ENCODE data around the gene INTS1. TPM values are rescaled to one million over a fixed set of nuclear protein-coding genes. Genes with fewer than 3 reads are reported as not detected.

The INTS1 gene
- total and polyA plus RNA-seq, 10 of the 15 experiments (the other 5 are each of a cell fraction or from before 2014, with no cell fraction given) = 0.52 to 89.0 (median 15.1) TPM

DNA sequence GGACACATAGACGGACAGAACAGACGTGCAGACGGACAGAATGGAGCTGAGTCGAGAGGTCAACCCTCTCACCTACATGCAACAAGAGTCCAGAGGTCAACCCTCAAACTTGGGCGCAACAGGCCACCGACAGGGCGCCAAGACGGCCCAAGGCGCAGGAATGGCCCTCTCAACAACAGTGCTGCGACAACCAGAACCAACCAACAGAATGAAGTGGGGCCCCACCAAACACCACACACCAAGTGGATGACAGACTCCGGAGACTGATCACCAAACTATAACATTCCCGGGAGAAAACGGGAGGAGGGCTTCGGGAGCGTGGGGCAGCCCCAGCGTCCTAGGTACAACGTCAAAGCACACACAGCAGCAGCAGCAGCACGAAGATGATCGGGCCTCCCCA is 13.4 kb downstream of the INTS1 start:
- TF ChIP-seq GABPA (IDR thresholded peaks at IDR 0.05; ENCODE audit: low read depth) (no peak), BCLAF1 (IDR thresholded peaks at IDR 0.05) (no peak), TCF12 (IDR thresholded peaks at IDR 0.05; ENCODE audit: low read depth, low read length) (no peak), CEBPB (IDR thresholded peaks at IDR 0.05; ENCODE audit: borderline replicate concordance in 1 of 2, low read depth in 2 of 2, low read length in 2 of 2) (no peak), ZBTB4 (CRISPR knock-in tag; IDR thresholded peaks at IDR 0.05) (no peak), SIX5 (IDR thresholded peaks at IDR 0.05; ENCODE audit: low read depth, low read length, severe bottlenecking) (no peak), USF2 (IDR thresholded peaks at IDR 0.05; ENCODE audit: borderline replicate concordance, low read depth, low read length) (no peak), ATF7 (IDR thresholded peaks at IDR 0.05; ENCODE audit: low read depth) (no peak)
- TF ChIP-seq, protein P1, sequence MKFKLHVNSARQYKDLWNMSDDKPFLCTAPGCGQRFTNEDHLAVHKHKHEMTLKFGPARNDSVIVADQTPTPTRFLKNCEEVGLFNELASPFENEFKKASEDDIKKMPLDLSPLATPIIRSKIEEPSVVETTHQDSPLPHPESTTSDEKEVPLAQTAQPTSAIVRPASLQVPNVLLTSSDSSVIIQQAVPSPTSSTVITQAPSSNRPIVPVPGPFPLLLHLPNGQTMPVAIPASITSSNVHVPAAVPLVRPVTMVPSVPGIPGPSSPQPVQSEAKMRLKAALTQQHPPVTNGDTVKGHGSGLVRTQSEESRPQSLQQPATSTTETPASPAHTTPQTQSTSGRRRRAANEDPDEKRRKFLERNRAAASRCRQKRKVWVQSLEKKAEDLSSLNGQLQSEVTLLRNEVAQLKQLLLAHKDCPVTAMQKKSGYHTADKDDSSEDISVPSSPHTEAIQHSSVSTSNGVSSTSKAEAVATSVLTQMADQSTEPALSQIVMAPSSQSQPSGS (IDR thresholded peaks at IDR 0.05; ENCODE audit: low read length) = no peak
- DNase-seq (ENCODE audit: low read depth, low spot score) (no peak), FAIRE-seq (no peak), ATAC-seq (no peak)
- intact Hi-C loops (cut with micrococcal nuclease; ENCODE audit: unreplicated experiment) = no loop called here
- no peak overlapping the region for H3K9ac ChIP-seq (ENCODE audit: control insufficient read depth, insufficient read depth, low read length)
- H3K4me3 ChIP-seq = no peak overlapping the region
- no peaks in the 10 kb centered on the region for H3K9me3 ChIP-seq (replicated peaks; ENCODE audit: control insufficient read depth, insufficient read depth, low read length)
- BruUV-seq (replicated peaks) = no TSS peak
- ChIA-PET SMC1A (ENCODE audit: uncharacterized antibody, unreplicated experiment) (no interaction called here), POLR2A (no interaction called here), RAD21 (ENCODE audit: unreplicated experiment) (no interaction called here), CTCF (no interaction called here)
- no peak overlapping the region for H2AFZ ChIP-seq (ENCODE audit: control insufficient read depth, low read depth, low read length)
- no peaks in the 10 kb centered on the region for H3K4me1 ChIP-seq (ENCODE audit: control insufficient read depth, insufficient read depth, low read length)
- no peaks in the 10 kb centered on the region for H3K79me2 ChIP-seq (ENCODE audit: control insufficient read depth, insufficient read depth, low read length)
- no peaks in the 10 kb centered on the region for H4K20me1 ChIP-seq (ENCODE audit: control insufficient read depth, insufficient read depth)
- WGBS (ENCODE audit: insufficient coverage, insufficient replicate concordance, low lambda C conversion rate, missing lambda C conversion rate) = 97% methylated on average over 19 of the region's 19 CpGs
- peaks cover 5 to 33% of the 10 kb centered on the region in 2 experiments; a peak in 3 of 4 replicates for H3K36me3 ChIP-seq (ENCODE audit: control insufficient read depth in 2 of 2, insufficient read depth in 2 of 2, low read length in 1 of 2)
- no peak overlapping the region for H3K4me2 ChIP-seq (ENCODE audit: control insufficient read depth, insufficient read depth)
- H3K27me3 ChIP-seq (replicated peaks in 1 of 2; ENCODE audit: control insufficient read depth in 2 of 2, insufficient read depth in 2 of 2, low read length in 1 of 2) = no peaks in the 10 kb centered on the region
- H3K27ac ChIP-seq (ENCODE audit: control insufficient read depth, insufficient read depth) = no peak overlapping the region
- in situ Hi-C loops (cut with MboI) = no loop called here

All from GM12878 (cell line).